Neutrophil (primary cell): ENCODE results near the gene ERC2.

ENCODE experiments used
- H3K27ac ChIP-seq: fragments of 200-600 bp; sonication (generic); 2 replicates; pipeline ENCODE4 v1.5.1; 2016; ENCODE audit warnings: mild to moderate bottlenecking, moderate library complexity
- H3K27me3 ChIP-seq: fragments of 200-600 bp; sonication (generic); 2 replicates; pipeline ENCODE4 v1.6.0; 2016; ENCODE audit warnings: mild to moderate bottlenecking
- H3K36me3 ChIP-seq: fragments of 200-600 bp; sonication (generic); 2 replicates; pipeline ENCODE4 v1.5.1; 2017
- H3K4me1 ChIP-seq, 2 experiments: fragments of 200-600 bp in 1 of 2; sonication (generic) in 1 of 2; 1 replicate in 1 of 2; 2 replicates in 1 of 2; pipeline versions ENCODE4 v1.5.1 to v1.6.1; 2013 to 2016; ENCODE audit warnings: low read depth in 1 of 2, low read length in 1 of 2, mild to moderate bottlenecking in 1 of 2, moderate library complexity in 1 of 2; ENCODE audit not compliant: control insufficient read depth in 1 of 2, insufficient read depth in 1 of 2
- H3K4me3 ChIP-seq, 2 experiments: fragments of 200-600 bp in 1 of 2; sonication (generic) in 1 of 2; 1 replicate in 1 of 2; 2 replicates in 1 of 2; pipeline ENCODE4 v1.5.1; 2013 to 2016; ENCODE audit warnings: low read depth in 1 of 2, low read length in 1 of 2, mild to moderate bottlenecking in 1 of 2, moderate library complexity in 1 of 2
- H3K9me3 ChIP-seq: fragments of 200-600 bp; sonication (generic); 2 replicates; pipeline ENCODE4 v1.5.1; 2016
- CTCF ChIP-seq: fragments of 200-600 bp; sonication (generic); IDR thresholded peaks from 2 replicates; pipeline ENCODE4 v1.5.1; 2016; ENCODE audit warnings: antibody characterized with exemption

The ERC2 gene

DNA sequence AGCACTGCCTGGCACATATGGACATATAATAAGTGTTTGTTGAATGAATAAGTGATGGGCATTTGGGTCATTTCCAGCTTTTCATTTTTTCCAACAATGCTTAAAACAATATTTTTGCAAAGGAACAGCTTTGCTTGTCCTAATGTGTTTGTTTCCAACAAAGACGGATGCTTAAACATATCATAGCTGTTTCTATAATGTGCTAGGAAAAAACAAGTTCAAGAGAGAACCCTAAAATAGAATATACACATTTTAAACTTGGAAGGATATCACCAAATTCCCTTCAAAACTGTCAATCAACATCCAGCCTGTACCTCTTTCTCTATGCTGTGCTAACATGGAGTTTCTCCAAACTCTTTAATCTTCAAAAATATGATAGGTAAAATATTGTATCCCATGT is 756.6 kb downstream of the ERC2 start:
- H3K36me3 ChIP-seq, result no peaks in the 10 kb centered on the region
- TF ChIP-seq CTCF, result no peak
- no peak overlapping the region for H3K27ac ChIP-seq
- no peaks in the 10 kb centered on the region for H3K4me1 ChIP-seq
- H3K27me3 ChIP-seq, result no peaks in the 10 kb centered on the region
- H3K9me3 ChIP-seq, result no peaks in the 10 kb centered on the region
- H3K4me3 ChIP-seq, result no peak overlapping the region

- no peaks in the 10 kb centered on the region for H3K27me3 ChIP-seq
- no peaks in the 10 kb centered on the region for H3K36me3 ChIP-seq
- H3K27ac ChIP-seq, result no peak overlapping the region
- H3K4me1 ChIP-seq, result no peaks in the 10 kb centered on the region
- TF ChIP-seq CTCF, result no peak
- H3K9me3 ChIP-seq, result no peaks in the 10 kb centered on the region
- H3K4me3 ChIP-seq, result no peak overlapping the region
Measured at GRCh38 chr3:55709411-55710012, 758.8 kb downstream of the ERC2 start.

- no peak overlapping the region for H3K27ac ChIP-seq
- H3K36me3 ChIP-seq, result no peaks in the 10 kb centered on the region
- H3K4me3 ChIP-seq, result no peak overlapping the region
- no peak for TF ChIP-seq CTCF
- no peaks in the 10 kb centered on the region for H3K9me3 ChIP-seq
- H3K4me1 ChIP-seq, result no peaks in the 10 kb centered on the region
- H3K27me3 ChIP-seq, result no peaks in the 10 kb centered on the region
Measured at GRCh38 chr3:55708921-55709320, 759.3 kb downstream of the ERC2 start.

DNA sequence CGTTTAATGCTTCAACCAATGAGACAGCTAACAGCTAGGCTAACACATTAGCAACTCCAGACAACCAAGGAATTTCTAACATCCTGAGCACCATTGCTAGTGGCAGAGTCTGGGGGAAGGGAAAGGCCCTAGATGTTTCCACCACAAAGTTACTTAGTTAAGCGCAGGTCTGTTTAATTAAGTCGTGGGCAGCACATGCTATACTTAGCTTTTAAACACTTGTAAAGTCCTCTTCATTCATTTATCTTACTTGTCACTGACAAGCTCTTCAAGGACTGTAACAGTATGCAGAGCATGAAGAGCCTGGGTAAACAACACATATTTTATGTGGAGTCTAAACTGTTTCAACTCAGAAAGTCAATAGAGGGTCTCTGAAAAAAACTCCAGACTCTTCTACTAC is 760.0 kb downstream of the ERC2 start:
- Histone ChIP-seq H3K27me3 (no peaks in the 10 kb centered on the region), H3K9me3 (no peaks in the 10 kb centered on the region), H3K4me1 (no peaks in the 10 kb centered on the region), H3K36me3 (no peaks in the 10 kb centered on the region), H3K27ac (no peak overlapping the region), H3K4me3 (no peak overlapping the region)
- no peak for TF ChIP-seq CTCF

- no peaks in the 10 kb centered on the region for H3K27me3 ChIP-seq
- H3K4me1 ChIP-seq, result no peaks in the 10 kb centered on the region
- no peak overlapping the region for H3K27ac ChIP-seq
- H3K4me3 ChIP-seq, result no peak overlapping the region
- H3K36me3 ChIP-seq, result no peaks in the 10 kb centered on the region
- TF ChIP-seq CTCF, result no peak
- H3K9me3 ChIP-seq, result no peaks in the 10 kb centered on the region
Measured at GRCh38 chr3:55704521-55704920, 763.7 kb downstream of the ERC2 start.

GRCh38 chr3:55702822-55703221 is 765.4 kb downstream of the ERC2 start:
- Histone ChIP-seq H3K9me3 (no peaks in the 10 kb centered on the region), H3K36me3 (no peaks in the 10 kb centered on the region), H3K4me3 (no peak overlapping the region), H3K27ac (no peak overlapping the region), H3K27me3 (no peaks in the 10 kb centered on the region), H3K4me1 (no peaks in the 10 kb centered on the region)
- TF ChIP-seq CTCF, result no peak
